LNCAP (cell line): ENCODE measurements around the gene CORIN.

Experiments
- CTCF ChIP-seq: fragments of 450-650 bp; IDR thresholded peaks from 2 replicates; pipeline ENCODE4 v1.5.1; 2017; ENCODE audit warnings: mild to moderate bottlenecking

The CORIN gene

GRCh38 chr4:47705326-47705981 is 132.4 kb downstream of the CORIN start:
- peak; percentile 64 for TF ChIP-seq CTCF

GRCh38 chr4:47704693-47705325 is 133.1 kb downstream of the CORIN start:
- TF ChIP-seq CTCF, result peak; percentile 82

- TF ChIP-seq CTCF, result no peak
Observed at GRCh38 chr4:47703956-47704355, 133.9 kb downstream of the CORIN start.

GRCh38 chr4:47703008-47703407 is 134.9 kb downstream of the CORIN start:
- TF ChIP-seq CTCF, result no peak

- TF ChIP-seq CTCF, result no peak
Observed at GRCh38 chr4:47701286-47701685, 136.6 kb downstream of the CORIN start.

GRCh38 chr4:47698837-47699236 is 139.0 kb downstream of the CORIN start:
- no peak for TF ChIP-seq CTCF

GRCh38 chr4:47696823-47697222 is 141.0 kb downstream of the CORIN start:
- no peak for TF ChIP-seq CTCF
